Neural cell (in vitro differentiated cells): ENCODE measurements around the gene SLC38A11. TPM values are rescaled to one million over a fixed set of nuclear protein-coding genes. Genes with fewer than 3 reads are reported as not detected.

Experiments used
- H2AFZ ChIP-seq: fragments of 200-600, 300-800 bp; sonication (generic), shearing (Covaris generic); 2 replicates; pipeline ENCODE4 v1.6.0; 2014; ENCODE audit warnings: low read depth, mild to moderate bottlenecking, antibody characterized with exemption, low read length, moderate library complexity
- H3F3A ChIP-seq: fragments of 200-600 bp; shearing (Covaris generic); 2 replicates; pipeline ENCODE4 v1.6.1; 2016; ENCODE audit warnings: mild to moderate bottlenecking, moderate library complexity, mixed read lengths, antibody characterized with exemption, low read length; ENCODE audit not compliant: insufficient read depth, poor library complexity, severe bottlenecking
- H3K27ac ChIP-seq: fragments of 200-600, 300-800 bp; sonication (generic), shearing (Covaris generic); 2 replicates; pipeline ENCODE4 v1.5.1; 2014; ENCODE audit warnings: mild to moderate bottlenecking, low read length, moderate library complexity
- H3K27me3 ChIP-seq: fragments of 300-800, 200-600 bp; sonication (generic), shearing (Covaris generic); 2 replicates; pipeline ENCODE4 v1.6.0; 2014; ENCODE audit warnings: mild to moderate bottlenecking, low read depth, low read length, moderate library complexity; ENCODE audit not compliant: insufficient read depth
- H3K36me3 ChIP-seq: fragments of 300-800, 200-600 bp; sonication (generic), shearing (Covaris generic); 2 replicates; pipeline ENCODE4 v1.5.1; 2014; ENCODE audit warnings: mild to moderate bottlenecking, antibody characterized with exemption, low read length, moderate library complexity; ENCODE audit not compliant: insufficient read depth
- H3K4me2 ChIP-seq: fragments of 300-800, 200-600 bp; sonication (generic), shearing (Covaris generic); 2 replicates; pipeline ENCODE4 v1.6.0; 2014; ENCODE audit warnings: mild to moderate bottlenecking, low read length
- H3K4me3 ChIP-seq: fragments of 300-800, 200-600 bp; sonication (generic), shearing (Covaris generic); 2 replicates; pipeline ENCODE4 v1.5.1; 2014; ENCODE audit warnings: mild to moderate bottlenecking, low read length, moderate library complexity
- H3K79me2 ChIP-seq: fragments of 200-600 bp; shearing (Covaris generic); replicated peaks from 2 replicates; pipeline ENCODE4 v1.6.0; 2014; ENCODE audit warnings: mild to moderate bottlenecking, low read length, moderate library complexity; ENCODE audit not compliant: insufficient read depth
- H3K9ac ChIP-seq: fragments of 300-800, 200-600 bp; sonication (generic), shearing (Covaris generic); 2 replicates; pipeline ENCODE4 v1.6.1; 2016; ENCODE audit warnings: mild to moderate bottlenecking, low read length, mixed read lengths
- H3K9me2 ChIP-seq: fragments of 200-600 bp; shearing (Covaris generic); 2 replicates; pipeline ENCODE4 v1.6.1; 2016; ENCODE audit warnings: mild to moderate bottlenecking, low read length, mixed read lengths; ENCODE audit not compliant: insufficient read depth
- H3K9me3 ChIP-seq: fragments of 200-600, 300-800 bp; sonication (generic), shearing (Covaris generic); 2 replicates; pipeline ENCODE4 v1.6.1; 2016; ENCODE audit warnings: mild to moderate bottlenecking, mixed run types, low read length, moderate library complexity, mixed read lengths
- H4K20me1 ChIP-seq: fragments of 200-600 bp; shearing (Covaris generic); 2 replicates; pipeline ENCODE4 v1.6.1; 2016; ENCODE audit warnings: mild to moderate bottlenecking, mixed run types; ENCODE audit not compliant: insufficient read depth
- CTCF ChIP-seq: fragments of 450-650 bp; IDR thresholded peaks from 2 replicates; pipeline ENCODE4 v1.5.1; 2014; ENCODE audit warnings: antibody characterized with exemption, mild to moderate bottlenecking, moderate library complexity; ENCODE audit not compliant: poor library complexity, severe bottlenecking
- EP300 ChIP-seq: fragments of 450-650 bp; conservative IDR thresholded peaks from 2 replicates; pipeline ENCODE4 v1.6.1; 2014; ENCODE audit warnings: antibody characterized with exemption, mild to moderate bottlenecking, moderate library complexity; ENCODE audit not compliant: poor library complexity, severe bottlenecking
- EZH2 ChIP-seq: fragments of 200-600, 300-800 bp; shearing (Covaris generic), sonication (generic); IDR thresholded peaks from 2 replicates; pipeline ENCODE4 v1.6.1; 2014; ENCODE audit warnings: antibody characterized with exemption, low read length, borderline replicate concordance, mild to moderate bottlenecking; ENCODE audit not compliant: insufficient read depth, poor library complexity, severe bottlenecking
- MXI1 ChIP-seq: fragments of 450-650 bp; conservative IDR thresholded peaks from 2 replicates; pipeline ENCODE4 v1.6.1; 2014; ENCODE audit warnings: antibody characterized with exemption, mild to moderate bottlenecking; ENCODE audit not compliant: poor library complexity, severe bottlenecking
- POLR2AphosphoS5 ChIP-seq: IDR thresholded peaks from 2 replicates; pipeline ENCODE4 v1.6.1; 2012
- RAD21 ChIP-seq: fragments of 450-650 bp; conservative IDR thresholded peaks from 2 replicates; pipeline ENCODE4 v1.6.1; 2014; ENCODE audit warnings: antibody characterized with exemption, mild to moderate bottlenecking, moderate library complexity
- REST ChIP-seq: IDR thresholded peaks from 2 replicates; pipeline ENCODE4 v1.6.1; 2012; ENCODE audit warnings: borderline replicate concordance
- SMC3 ChIP-seq: fragments of 450-650 bp; conservative IDR thresholded peaks from 2 replicates; pipeline ENCODE4 v1.6.1; 2014; ENCODE audit warnings: antibody characterized with exemption, mild to moderate bottlenecking, moderate library complexity; ENCODE audit not compliant: poor library complexity
- TAF1 ChIP-seq: IDR thresholded peaks from 2 replicates; pipeline ENCODE4 v1.6.1; 2012; ENCODE audit warnings: low read depth
- polyA plus RNA-seq: library from polyadenylated mRNA; depleted of rRNA; stranded (reverse); fragments of >200 nt; gene quantifications from 2 replicates; pipeline ENCODE4 v1.2.3, GENCODE V29; 2014

Gene SLC38A11
- polyA plus RNA-seq, 1 donor from 2014 or later: not detected

- no peaks in the 10 kb centered on the region for H3K9me3 ChIP-seq
- no peaks in the 10 kb centered on the region for H3K9me2 ChIP-seq
- no peaks in the 10 kb centered on the region for H3K36me3 ChIP-seq
- H3K9ac ChIP-seq: no peak overlapping the region
- no peaks in the 10 kb centered on the region for H3F3A ChIP-seq
- no peak overlapping the region for H3K4me3 ChIP-seq
- no peaks in the 10 kb centered on the region for H4K20me1 ChIP-seq
- no peaks in the 10 kb centered on the region for H3K79me2 ChIP-seq
- no peak overlapping the region for H2AFZ ChIP-seq
- H3K4me2 ChIP-seq: no peak overlapping the region
- TF ChIP-seq EZH2 (no peak), TAF1 (no peak), MXI1 (no peak), SMC3 (no peak), EP300 (no peak)
- no peaks in the 10 kb centered on the region for H3K27me3 ChIP-seq
- no peak overlapping the region for H3K27ac ChIP-seq
These were observed 105.1 kb downstream of the SLC38A11 start for GRCh38 chr2:164850235-164850634.

- Histone ChIP-seq H3K79me2 (no peaks in the 10 kb centered on the region), H3F3A (no peaks in the 10 kb centered on the region), H2AFZ (no peak overlapping the region), H3K4me2 (no peak overlapping the region), H3K9me3 (no peaks in the 10 kb centered on the region), H3K27me3 (no peaks in the 10 kb centered on the region), H3K4me3 (no peak overlapping the region), H3K27ac (no peak overlapping the region), H4K20me1 (no peaks in the 10 kb centered on the region), H3K9me2 (no peaks in the 10 kb centered on the region), H3K36me3 (no peaks in the 10 kb centered on the region), H3K9ac (no peak overlapping the region)
- no peak for TF ChIP-seq TAF1
- no peak for TF ChIP-seq MXI1
- TF ChIP-seq RAD21: no peak
- no peak for TF ChIP-seq POLR2AphosphoS5
- TF ChIP-seq REST: no peak
- no peak for TF ChIP-seq SMC3
- TF ChIP-seq CTCF: no peak
- TF ChIP-seq EP300: no peak
- TF ChIP-seq EZH2: no peak
These were observed 105.8 kb downstream of the SLC38A11 start for GRCh38 chr2:164849506-164849905.
